GM18868 (cell line): Measurements from ENCODE around the gene TEDC1.

Source experiments
- ATAC-seq: cut with Tn5 transposase; IDR thresholded peaks from one replicate; pipeline ENCODE4 v1.9.1; 2021; ENCODE audit warnings: mild to moderate bottlenecking, moderate library complexity; ENCODE audit not compliant: unreplicated experiment

Gene TEDC1

DNA sequence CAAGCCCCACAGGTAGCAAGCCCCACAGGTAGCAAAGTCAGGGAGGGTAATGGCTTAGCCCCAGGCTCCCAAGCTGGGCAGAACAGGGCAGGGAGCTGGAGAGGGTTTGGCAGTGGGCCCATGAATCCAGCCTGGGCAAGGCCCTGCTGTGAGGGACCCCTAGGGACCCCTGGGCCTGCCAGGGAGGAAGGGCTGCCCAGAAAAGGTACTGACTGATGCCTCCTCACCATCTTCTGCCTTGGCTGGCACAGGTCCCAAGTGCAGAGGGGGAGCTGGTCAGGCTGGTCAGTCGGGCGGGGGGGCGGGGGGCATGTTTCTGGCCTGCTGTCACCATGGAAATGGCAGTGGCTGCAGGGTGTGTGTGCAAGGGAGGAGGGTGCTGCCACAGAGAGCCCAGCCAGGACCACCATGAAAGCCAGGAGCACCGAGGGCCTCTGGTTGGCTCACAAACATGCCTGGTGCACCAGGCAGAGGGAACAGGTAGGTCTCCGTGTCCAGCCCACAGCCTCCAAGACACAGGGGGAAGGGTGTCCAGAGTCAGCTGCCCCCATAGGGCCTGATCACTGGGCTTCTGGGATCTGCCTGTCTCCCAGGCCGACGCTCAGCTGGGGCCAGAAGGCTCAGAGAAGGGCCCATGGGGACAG lies 17.9 kb upstream of the TEDC1 start:
- no peak for ATAC-seq

DNA sequence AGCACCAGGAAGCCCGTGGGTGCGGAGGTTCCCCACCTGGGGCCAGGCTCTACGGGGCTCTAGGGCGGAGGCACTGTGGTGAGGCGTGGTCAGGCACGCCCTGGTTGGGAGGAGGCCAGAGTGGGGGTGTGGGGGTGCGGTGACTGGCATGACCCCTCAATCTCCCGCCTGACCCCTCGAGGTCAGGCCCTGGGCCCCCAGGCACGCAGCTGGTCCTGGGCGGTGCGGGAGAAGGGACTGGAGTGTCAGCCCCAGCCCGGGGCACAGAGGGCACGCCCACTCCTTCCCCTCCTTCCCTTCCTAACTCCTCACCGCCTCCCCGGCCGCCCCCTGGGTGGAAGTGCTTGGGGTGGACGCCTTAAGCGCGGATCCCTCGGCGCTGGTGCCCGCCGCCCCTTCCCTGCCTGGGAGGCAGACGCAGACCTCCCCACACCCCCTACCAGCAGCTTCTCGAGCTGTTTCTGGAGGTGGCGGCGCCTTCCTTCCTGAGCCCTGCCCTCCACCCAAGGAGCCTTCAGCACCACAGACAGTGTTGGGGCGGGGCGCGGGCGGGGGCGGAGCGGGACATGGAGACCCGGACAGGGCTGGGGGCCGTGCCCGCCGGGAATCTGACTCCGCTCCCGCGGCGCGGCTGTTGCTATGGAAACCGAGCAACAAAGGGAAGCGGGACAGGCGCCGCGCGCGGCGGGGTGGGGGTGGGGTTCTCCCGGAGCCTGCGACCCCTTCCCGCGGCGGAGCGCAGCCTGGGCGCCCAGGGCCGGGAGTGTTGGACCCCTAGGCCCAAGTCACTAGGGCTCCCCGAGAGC lies 17.2 kb upstream of the TEDC1 start:
- no peak for ATAC-seq

DNA sequence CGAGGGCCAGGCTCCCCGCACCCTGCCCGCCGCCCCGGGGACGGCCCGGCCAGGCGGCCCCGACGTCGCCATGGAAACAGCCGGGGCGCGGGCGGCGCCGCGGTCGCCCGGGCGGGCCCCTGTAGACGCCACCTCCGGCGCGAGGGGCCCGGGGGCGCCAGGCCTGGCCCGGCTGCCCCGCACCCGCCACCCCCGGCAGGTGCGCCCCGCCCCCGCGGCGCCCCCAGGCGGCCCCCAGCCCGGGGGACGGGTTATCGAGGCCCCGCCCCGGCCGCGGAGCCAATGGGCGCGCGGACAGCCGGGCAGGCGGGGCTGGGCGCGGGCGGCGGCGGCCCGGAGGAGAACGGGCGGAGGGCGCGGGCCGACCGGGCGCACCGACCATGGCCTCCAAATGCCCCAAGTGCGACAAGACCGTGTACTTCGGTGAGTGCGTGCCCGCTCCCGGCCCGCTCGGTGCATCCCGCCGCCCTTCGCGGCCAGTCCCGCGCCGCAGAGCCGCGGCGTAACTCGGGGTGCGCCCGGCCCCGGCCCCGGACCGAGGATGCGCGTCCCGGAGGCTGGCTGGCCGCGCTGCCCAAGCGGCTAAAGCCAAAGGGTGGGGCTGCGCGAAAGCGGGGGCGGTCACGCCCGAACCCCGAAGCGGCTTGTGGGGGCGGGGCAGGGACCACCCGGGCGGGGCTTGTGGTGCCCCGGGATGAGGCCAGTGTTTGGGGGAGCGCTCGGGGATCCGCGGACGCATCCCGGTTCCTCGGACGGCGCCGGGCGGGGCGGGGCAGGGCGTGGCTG lies 16.4 kb upstream of the TEDC1 start, which contains the start of gene CRIP2:
Gene CRIP2 (plus strand): TSS at position 339 of the 786 bp plus-strand sequence. CDS start 42 bp downstream, at position 381.
- no peak for ATAC-seq

DNA sequence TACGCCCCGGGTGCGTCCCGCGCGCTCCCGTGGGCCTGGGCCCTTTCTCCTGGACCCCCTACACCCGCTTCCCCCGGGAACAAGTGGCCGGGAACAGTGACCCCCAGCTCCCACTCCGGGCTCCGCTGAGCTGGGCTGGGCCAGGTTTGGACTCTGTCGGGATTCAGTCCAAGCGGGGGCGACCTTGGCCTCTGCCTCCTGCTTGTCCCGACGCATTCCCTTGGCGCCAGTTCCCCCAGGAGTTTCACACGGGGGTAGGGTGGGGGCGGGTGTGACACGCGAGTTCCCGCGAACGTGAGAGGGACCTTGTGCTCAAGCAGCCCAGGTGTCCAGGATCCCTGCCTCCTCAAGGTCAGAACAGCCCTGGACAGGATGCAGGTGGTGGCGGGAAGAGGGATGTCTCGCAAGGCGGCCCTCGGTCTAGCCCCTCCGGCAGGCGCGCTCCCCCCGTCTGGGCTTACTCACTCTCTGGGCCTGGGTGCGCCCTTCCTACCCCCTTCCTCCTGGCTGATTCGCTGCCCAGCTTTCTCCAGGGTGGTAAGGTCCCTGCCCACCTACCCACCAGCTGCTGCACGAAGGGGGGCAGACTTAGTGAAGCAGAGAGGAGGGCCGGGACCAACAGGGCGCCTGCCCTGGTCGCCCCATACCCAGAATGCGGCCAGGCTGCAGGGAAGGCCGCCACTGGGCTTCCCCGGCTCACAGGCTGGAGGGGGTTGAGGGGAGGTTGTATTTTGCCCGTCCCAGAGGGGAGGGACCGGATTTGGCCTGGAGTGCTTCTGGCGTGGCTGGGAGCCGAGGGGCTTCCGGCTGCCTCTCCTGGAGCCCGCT lies 15.6 kb upstream of the TEDC1 start:
- ATAC-seq, result no peak

DNA sequence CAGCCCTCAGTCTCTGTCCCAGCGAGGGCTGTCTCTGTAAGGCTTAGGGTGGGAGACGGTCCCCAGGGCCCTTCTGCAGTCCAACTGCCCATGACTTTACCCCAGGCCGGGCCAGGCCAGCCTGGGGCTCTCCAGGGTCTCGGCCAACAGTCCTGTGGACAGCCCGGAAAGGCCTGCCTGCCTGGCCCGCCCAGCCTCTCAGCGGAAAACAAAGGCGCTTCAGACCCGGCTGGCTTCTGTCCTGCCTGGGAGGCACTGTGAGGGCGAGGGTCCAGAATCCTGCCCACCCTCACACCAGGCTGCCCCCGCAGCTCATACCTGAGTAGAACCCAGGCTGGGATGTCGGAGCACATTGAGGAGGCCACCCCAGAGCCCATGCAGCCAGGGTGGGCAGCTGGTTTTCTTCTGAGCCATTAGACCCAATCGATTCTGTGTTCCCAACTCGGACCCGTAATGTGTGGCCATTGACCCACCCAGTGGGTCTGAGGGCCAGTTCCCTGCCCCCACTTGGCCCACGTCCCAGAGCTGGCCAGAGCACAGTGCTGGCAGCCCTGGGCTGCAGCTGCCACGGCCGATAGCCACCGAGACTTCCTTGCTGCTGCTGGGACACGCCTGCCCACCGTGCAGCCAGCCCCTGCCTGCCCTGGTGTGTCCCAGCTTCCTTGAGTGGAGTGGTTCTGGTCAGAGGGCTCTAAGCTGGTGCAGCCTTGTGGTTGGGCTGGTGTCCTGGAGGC lies 14.8 kb upstream of the TEDC1 start:
- no peak for ATAC-seq

DNA sequence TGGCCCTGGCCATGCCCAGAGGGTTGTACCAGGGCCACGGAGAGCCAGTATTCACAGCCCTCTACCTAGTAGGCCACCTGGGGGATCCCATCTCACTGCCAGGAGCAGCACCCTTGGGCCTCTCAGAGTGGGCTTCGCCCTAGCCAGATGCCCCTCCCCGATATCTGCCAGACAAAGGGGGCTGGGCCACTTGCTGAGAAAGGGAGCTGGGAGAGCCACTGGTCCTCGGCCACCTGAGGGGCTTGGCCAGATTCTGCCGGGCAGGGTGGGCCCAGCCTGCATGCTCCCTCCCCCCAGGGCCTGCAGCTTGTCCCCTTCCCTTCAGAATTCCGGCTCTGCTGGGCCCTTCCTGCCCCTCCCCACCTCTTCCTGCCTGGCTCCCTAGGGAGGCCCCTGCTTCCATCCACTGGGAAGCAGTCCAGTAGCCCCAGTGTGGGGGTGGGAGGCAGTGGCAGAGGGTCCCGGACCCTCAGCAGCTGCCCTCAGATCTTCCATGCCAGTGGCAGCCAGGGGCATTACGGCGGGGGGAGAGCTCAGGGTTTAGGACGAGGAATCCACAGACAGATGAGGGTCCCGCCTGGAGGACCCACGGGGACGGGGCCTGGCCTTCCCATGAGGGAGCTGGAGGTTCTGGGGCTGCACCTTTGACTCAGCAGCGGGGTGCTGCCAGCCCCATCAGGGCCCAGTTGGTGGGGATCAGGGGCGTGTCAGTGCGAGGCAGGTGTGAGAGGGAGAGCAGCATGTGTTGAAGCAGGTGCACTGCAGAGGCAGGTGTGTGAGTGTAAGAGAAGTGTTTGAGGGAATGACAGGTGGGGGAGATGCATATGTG lies 14.0 kb upstream of the TEDC1 start:
- no peak for ATAC-seq

DNA sequence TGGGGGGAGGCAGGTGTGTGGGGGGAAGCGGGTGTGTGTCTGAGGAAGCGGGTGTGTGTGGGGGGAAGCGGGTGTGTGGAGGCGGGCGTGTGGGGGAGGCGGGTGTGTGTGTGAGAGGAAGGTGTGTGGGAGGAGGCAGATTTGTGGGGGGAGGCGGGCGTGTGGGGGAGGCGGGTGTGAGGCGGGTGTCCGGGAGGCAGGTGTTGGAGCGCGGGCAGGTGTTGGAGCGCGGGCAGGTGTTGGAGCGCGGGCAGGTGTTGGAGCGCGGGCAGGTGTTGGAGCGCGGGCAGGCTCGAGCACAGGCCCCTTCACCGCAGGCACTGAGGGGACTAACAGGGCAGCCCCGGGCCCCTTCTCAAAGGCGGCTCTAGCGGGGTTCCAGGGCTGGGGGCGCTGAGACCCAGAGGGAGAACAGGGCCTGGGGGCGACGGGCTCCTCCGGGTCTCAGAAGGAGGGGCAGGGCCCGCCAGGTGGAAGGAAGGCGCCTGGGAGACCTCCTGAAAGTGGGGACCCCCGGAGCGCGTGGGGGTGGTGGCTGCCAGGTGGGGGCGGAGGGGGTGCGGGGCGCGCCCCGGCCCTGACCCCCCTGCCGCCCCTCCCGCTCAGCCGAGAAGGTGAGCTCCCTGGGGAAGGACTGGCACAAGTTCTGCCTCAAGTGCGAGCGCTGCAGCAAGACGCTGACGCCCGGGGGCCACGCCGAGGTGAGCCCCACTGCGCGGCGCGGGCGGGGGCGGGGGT lies 13.2 kb upstream of the TEDC1 start:
- no peak for ATAC-seq

DNA sequence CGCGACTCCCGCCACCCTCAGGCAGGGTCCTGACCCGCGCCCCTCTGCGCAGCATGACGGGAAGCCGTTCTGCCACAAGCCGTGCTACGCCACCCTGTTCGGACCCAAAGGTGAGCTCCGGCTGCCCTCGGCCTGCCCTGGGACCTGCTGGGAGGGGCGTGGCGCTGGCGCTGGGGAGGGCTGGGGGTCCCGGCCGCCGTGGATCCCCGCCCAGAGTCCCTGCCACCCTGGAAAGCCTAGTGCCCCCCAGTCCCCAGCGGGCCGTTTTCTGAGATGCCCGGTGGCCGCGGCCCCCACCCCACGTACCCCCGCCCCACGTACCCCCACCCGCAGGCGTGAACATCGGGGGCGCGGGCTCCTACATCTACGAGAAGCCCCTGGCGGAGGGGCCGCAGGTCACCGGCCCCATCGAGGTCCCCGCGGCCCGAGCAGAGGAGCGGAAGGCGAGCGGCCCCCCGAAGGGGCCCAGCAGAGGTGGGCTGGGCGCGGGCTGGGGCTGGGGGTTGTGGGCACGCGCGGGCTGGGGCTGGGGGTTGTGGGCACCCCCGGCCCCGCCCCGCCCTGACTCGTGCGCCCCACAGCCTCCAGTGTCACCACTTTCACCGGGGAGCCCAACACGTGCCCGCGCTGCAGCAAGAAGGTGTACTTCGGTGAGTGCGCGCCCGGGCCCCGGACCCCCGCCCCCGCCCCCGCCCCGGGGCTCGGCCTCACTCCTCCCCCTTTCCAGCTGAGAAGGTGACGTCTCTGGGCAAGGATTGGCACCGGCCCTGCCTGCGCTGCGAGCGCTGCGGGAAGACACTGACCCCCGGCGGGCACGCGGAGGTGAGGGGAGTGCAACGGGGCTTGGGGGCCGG lies 12.4 kb upstream of the TEDC1 start:
- no peak for ATAC-seq

DNA sequence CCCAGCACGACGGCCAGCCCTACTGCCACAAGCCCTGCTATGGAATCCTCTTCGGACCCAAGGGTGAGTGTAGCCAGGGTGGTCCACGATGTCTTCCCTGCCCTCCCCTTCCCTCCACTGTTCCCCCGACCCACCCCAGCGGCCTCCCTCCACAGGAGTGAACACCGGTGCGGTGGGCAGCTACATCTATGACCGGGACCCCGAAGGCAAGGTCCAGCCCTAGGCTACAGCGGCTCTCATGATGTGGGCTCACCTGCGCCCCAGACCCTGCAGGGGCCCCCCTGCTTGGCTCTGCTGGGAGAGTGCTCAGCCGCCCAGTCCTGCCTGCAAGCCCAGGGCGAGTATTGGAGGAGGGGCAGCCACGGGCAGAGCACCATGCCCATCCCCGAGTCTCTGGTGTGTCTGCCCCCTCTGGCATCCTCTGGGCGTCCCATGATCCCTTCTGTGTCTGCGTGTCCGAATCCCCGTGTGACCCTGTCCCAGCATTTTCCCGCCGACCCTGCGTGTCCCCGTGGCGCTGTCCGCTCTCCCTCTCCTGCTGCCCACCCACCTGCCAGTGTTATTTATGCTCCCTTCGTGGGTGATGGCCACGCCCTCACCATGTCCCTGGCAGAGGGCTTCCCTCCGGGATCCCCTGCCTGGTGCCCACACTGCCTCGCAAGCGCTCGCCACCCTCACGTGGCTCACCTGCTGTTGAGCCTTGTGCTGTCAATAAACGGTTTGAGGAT lies 11.5 kb upstream of the TEDC1 start:
- no peak for ATAC-seq

DNA sequence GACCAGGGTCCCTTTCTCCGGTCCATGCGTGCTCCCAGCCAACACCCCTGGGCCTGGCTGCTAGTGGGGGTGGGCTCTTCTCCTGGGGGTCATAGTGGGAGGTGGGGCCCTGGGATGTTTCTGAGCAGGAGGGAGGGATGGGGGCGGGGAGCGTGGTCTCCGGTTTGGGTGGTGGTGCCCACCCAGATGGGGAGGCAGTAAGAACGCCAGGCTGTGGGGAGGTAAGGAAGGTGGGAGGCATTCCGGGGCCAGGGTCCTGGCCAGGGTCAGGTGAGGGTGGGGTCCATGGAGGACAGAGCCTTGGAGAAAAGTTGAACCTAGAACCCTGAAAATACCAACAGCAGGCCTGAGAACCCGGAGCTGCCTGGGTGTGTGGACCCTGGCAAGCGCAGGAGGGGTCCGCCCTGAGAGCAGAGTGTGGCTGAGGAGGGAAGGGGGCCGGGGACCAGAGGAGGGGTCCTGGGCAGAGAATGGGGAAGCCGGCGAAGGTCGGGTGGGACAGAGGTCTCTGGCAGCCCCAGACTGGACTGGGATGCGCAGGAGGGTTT lies 10.8 kb upstream of the TEDC1 start:
- ATAC-seq, result no peak

DNA sequence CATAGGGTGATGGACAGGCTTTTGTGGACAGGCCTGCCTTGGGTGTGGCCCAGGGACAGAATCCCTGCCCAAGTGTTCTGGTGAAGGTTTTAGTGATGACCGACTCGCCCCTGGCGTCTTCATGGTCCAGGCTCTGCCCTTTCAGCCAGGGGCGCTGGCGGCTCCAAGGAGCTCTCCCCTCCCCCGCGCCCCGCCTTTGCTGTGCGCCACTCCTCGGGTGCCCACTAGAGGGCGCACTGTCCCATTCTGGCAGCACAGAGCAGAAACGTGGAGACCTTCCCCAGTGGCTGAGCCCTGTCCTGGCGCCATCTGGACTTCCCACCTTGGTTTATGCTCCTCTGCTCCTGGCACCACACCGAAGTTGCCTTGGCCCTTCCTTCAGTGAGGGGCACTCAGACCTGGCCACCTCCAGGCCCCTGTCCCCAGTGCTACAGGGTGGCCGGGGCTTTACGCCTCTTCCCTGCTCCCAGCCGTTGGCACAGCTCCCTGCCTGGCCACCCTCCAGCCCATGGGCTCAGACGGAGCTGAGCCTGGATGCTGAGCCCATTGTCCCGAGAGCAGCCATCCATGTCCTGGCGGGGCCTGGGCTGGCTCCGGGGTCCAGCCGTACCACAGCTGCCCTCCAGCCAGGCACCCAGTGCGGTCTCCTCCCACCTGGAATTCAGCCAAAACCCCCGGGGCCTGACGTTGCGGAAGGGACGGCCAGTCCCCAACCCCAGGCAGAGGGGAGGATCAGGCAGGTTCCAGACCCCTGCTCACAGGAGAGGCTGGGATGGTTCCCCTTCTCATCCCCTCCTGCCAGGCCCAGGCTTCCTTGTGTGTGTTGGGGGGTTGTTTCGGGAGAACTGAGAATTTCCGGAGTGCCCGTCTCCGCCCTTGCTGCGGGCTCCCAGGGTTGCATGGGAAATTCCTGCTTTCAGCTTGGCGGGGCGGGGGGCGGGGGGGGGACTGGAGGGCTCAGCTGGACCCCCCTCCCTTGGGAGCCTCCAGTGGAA lies 9.9 kb upstream of the TEDC1 start:
- ATAC-seq, result peak; percentile 51

DNA sequence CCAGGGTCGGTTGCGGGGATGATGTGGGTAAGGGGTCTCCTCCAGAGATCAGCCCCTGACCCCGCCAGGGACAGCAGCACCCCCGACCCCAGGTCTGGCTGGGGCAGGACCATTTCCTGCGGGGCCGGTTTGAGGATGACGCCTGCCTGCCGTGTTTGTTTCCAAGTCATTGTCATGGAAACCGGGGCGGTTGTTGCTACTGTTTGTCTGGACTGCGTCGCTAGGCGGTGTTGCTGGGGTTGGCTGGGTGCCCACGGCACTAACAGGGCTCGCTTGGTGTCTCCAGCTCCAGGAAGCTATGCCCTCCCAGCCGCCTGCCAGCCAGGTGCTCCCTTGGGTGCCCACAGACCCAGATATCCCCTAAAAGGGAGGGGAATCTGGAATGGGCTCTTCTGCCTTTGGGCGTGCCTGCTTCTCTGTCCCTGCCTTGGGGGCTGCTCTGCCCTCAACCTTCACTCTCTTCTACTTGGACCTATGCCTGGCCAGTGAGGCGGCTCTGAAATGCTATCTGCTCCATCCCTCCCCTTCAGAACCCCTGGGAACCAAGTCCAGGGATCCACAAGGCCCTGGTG lies 9.1 kb upstream of the TEDC1 start:
- ATAC-seq, result peak; percentile 51

DNA sequence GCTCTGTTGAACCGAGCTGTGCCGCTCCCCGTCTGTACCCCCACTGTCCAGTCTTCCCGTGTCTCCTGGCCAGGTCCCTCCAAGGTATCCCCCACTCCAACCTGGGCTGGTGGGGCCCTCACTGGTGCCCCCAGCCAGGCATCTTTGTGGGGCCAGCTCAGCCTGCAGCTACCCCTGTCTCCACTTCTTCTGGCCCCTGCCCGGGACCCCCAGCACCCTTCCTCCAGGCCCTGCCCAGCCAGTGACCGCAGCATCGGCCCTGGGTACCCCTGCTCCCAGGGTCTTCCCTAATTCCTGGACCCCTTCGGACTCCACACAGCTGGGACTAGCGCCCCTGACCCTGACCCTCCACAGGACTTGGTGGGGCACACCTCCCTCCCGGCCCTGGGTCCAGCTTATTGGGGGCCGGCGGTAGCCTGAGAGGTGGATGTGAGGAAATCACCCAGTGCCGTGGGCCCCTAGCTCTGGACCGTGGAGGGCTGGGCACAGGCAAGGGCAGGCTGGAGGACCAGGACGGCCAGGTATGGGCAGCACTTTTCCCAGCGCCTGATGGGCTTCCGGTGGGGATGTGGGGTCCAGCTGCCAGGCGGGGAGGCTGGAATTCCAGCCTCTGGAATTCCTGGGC lies 8.4 kb upstream of the TEDC1 start:
- no peak for ATAC-seq

DNA sequence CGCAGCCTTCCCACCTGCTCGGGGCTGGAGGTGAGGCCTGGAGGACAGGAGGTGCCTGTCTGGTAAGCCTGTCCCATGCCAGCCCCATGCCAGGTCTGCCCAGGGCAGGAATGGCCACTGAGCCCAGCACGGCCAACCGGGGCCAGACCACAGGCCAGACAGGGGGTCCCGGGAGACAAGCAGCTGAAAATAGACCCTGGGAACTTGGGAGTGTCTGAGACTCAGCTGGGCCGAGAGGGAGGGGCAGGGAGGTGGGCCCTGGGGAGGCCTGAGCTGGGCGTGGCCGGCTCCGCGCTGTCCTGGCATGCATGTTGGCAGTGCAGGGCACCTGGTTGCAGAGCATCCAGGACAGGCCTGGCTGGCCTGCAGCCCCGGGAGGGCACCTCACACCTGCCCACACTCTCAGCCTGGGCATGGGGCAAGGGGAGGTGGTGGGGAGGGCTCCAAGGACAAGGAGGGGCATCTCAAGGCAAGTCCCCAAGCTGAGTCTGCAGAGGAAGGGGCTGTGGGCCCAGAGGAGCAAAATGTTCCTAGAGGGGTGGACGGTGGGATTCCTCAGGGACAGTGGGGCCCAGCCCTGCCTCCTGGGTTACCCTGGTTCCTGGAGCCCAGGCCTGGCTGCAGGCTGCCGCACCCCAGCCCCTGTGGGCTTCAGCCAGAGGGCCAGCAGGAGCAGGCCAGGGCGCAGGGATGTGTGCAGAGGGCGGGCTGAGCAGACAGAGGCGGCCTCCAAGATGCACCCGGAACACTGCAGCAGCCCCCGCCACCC lies 7.6 kb upstream of the TEDC1 start:
- no peak for ATAC-seq
